H1 (cell line): ENCODE measurements around the gene TRDMT1. TPM values are rescaled to one million over a fixed set of nuclear protein-coding genes. Genes with fewer than 3 reads are reported as not detected.
A peak's percentile ranks its signal among the peaks of the same experiment; 100 is the strongest.

Experiments
- CTCF ChIA-PET: fragments of 300-600 bp; sonication (Branson Sonifier 250); formaldehyde crosslinking; loops from one replicate; lab custom pipeline; 2021; ENCODE audit not compliant: partially characterized antibody; lab: Charles Lee
- POLR2A ChIA-PET: fragments of 300-600 bp; sonication (Branson Sonifier 250); formaldehyde crosslinking; loops from one replicate; lab custom pipeline; 2021; ENCODE audit warnings: inconsistent platforms; ENCODE audit not compliant: partially characterized antibody; lab: Charles Lee
- DNase-seq, 2 experiments: peaks; one replicate each; pipeline versions ENCODE4 v3.0.0 to v3.0.0-alpha.2; 2010 to 2022; ENCODE audit warnings: low spot score in 2 of 2, low read depth in 1 of 2, mixed read lengths in 1 of 2
- FAIRE-seq: peaks from 2 replicates; lab custom pipeline; 2011; peaks lifted over from hg19 to GRCh38; lab: Jason Lieb, UNC
- H2AFZ ChIP-seq: 2 replicates; pipeline ENCODE4 v1.8.1; 2012; ENCODE audit warnings: low read length, inconsistent platforms
- H2AK5ac ChIP-seq: 2 replicates; pipeline ENCODE4 v1.6.1; 2013; ENCODE audit warnings: low read depth, low read length
- H2BK120ac ChIP-seq: replicated peaks from 2 replicates; pipeline ENCODE3; 2013; ENCODE audit warnings: low read depth, low read length, inconsistent platforms
- H2BK12ac ChIP-seq: 2 replicates; pipeline ENCODE4 v1.6.1; 2013; ENCODE audit warnings: low read depth, low read length
- H2BK15ac ChIP-seq: 2 replicates; pipeline ENCODE4 v1.6.1; 2013; ENCODE audit warnings: low read length
- H2BK20ac ChIP-seq: 2 replicates; pipeline ENCODE4 v1.6.1; 2013; ENCODE audit warnings: low read length
- H2BK5ac ChIP-seq: 2 replicates; pipeline ENCODE4 v1.6.1; 2013; ENCODE audit warnings: low read depth, low read length
- H3K14ac ChIP-seq: 2 replicates; pipeline ENCODE4 v1.6.1; 2013; ENCODE audit warnings: inconsistent platforms; ENCODE audit not compliant: insufficient read length
- H3K18ac ChIP-seq: 2 replicates; pipeline ENCODE4 v1.6.1; 2013; ENCODE audit warnings: low read length; ENCODE audit errors: extremely low read depth
- H3K23ac ChIP-seq: 2 replicates; pipeline ENCODE4 v1.6.1; 2013; ENCODE audit warnings: inconsistent platforms; ENCODE audit not compliant: insufficient read length
- H3K23me2 ChIP-seq: 2 replicates; pipeline ENCODE4 v1.6.1; 2013; ENCODE audit warnings: low read depth, low read length
- H3K27ac ChIP-seq: 2 replicates; pipeline ENCODE4 v1.6.1; 2011; ENCODE audit warnings: low read depth, low read length, inconsistent platforms
- H3K27me3 ChIP-seq, 4 experiments: replicated peaks in 1 of 4; 1 replicate in 1 of 4; 2 replicates in 3 of 4; pipeline versions ENCODE4 v1.6.1 to v1.8.1; 2011 to 2013; ENCODE audit warnings: low read length in 3 of 4, mild to moderate bottlenecking in 3 of 4, inconsistent platforms in 2 of 4, mixed read lengths in 2 of 4, moderate library complexity in 1 of 4; ENCODE audit not compliant: control insufficient read depth in 3 of 4, insufficient read depth in 3 of 4; ENCODE audit errors: extremely low read depth in 1 of 4
- H3K36me3 ChIP-seq, 4 experiments: 2 replicates each; pipeline versions ENCODE4 v1.6.1 to v1.8.1; 2011 to 2013; ENCODE audit warnings: mild to moderate bottlenecking in 4 of 4, low read length in 3 of 4, moderate library complexity in 2 of 4, control low read depth in 1 of 4, inconsistent platforms in 1 of 4; ENCODE audit not compliant: insufficient read depth in 4 of 4, control insufficient read depth in 2 of 4
- H3K4ac ChIP-seq: replicated peaks from 2 replicates; pipeline ENCODE3; 2013; ENCODE audit warnings: low read length, low read depth, mixed read lengths, inconsistent platforms; ENCODE audit not compliant: insufficient read length
- H3K4me1 ChIP-seq, 4 experiments: replicated peaks in 1 of 4; 1 replicate in 1 of 4; 2 replicates in 3 of 4; pipeline versions ENCODE4 v1.6.1 to v1.8.1; 2011 to 2013; ENCODE audit warnings: low read length in 3 of 4, inconsistent platforms in 2 of 4, mixed read lengths in 1 of 4; ENCODE audit not compliant: insufficient read depth in 4 of 4, control insufficient read depth in 3 of 4
- H3K4me2 ChIP-seq, 2 experiments: 2 replicates each; pipeline versions ENCODE4 v1.6.1 to v1.8.1; 2011 to 2013; ENCODE audit warnings: low read depth in 2 of 2, low read length in 2 of 2, control low read depth in 1 of 2, inconsistent platforms in 1 of 2, mild to moderate bottlenecking in 1 of 2; ENCODE audit not compliant: insufficient read depth in 1 of 2
- H3K4me3 ChIP-seq, 4 experiments: fragments of 200-600, 300-600 bp in 1 of 4; sonication (generic), shearing (Covaris generic), sonication (Bioruptor Twin) in 1 of 4; 2 replicates each; pipeline versions ENCODE4 v1.5.1 to v1.8.1; 2011 to 2016; ENCODE audit warnings: low read length in 4 of 4, low read depth in 3 of 4, control low read depth in 2 of 4, inconsistent platforms in 2 of 4, mild to moderate bottlenecking in 2 of 4, mixed read lengths in 1 of 4, moderate library complexity in 1 of 4; ENCODE audit not compliant: insufficient read depth in 2 of 4; ENCODE audit errors: extremely low read depth in 1 of 4
- H3K56ac ChIP-seq: replicated peaks from 2 replicates; pipeline ENCODE3; 2013; ENCODE audit warnings: low read depth, mild to moderate bottlenecking, mixed read lengths, low read length, inconsistent platforms; ENCODE audit not compliant: insufficient read length
- H3K79me1 ChIP-seq: 2 replicates; pipeline ENCODE4 v1.6.1; 2013; ENCODE audit warnings: low read depth, low read length, control low read depth
- H3K79me2 ChIP-seq, 2 experiments: 2 replicates each; pipeline versions ENCODE4 v1.6.1 to v1.8.1; 2012 to 2013; ENCODE audit warnings: low read length in 2 of 2, mild to moderate bottlenecking in 2 of 2, inconsistent platforms in 1 of 2; ENCODE audit not compliant: insufficient read depth in 2 of 2, control insufficient read depth in 1 of 2
- H3K9ac ChIP-seq, 4 experiments: replicated peaks in 1 of 4; 1 replicate in 1 of 4; 2 replicates in 3 of 4; pipeline versions ENCODE4 v1.6.1 to v1.8.1; 2011 to 2013; ENCODE audit warnings: low read depth in 3 of 4, low read length in 3 of 4, control low read depth in 2 of 4, mild to moderate bottlenecking in 2 of 4, moderate library complexity in 2 of 4, inconsistent platforms in 1 of 4; ENCODE audit errors: extremely low read depth in 1 of 4
- H3K9me3 ChIP-seq, 2 experiments: 2 replicates each; pipeline versions ENCODE4 v1.6.1 to v1.8.1; 2012 to 2013; ENCODE audit warnings: mild to moderate bottlenecking in 2 of 2, moderate library complexity in 2 of 2, control low read depth in 1 of 2, inconsistent platforms in 1 of 2, low read depth in 1 of 2, low read length in 1 of 2, mixed read lengths in 1 of 2; ENCODE audit not compliant: insufficient read depth in 2 of 2
- H4K20me1 ChIP-seq, 2 experiments: replicated peaks in 1 of 2; 2 replicates each; pipeline versions ENCODE3 to v1.8.1; 2011 to 2013; ENCODE audit warnings: inconsistent platforms in 2 of 2, low read length in 2 of 2, mild to moderate bottlenecking in 1 of 2; ENCODE audit not compliant: insufficient read depth in 2 of 2, control insufficient read depth in 1 of 2
- H4K5ac ChIP-seq: 2 replicates; pipeline ENCODE4 v1.6.1; 2013; ENCODE audit warnings: low read length, low read depth, mixed read lengths, inconsistent platforms; ENCODE audit not compliant: insufficient read length
- H4K8ac ChIP-seq: 2 replicates; pipeline ENCODE4 v1.8.0; 2013; ENCODE audit warnings: mild to moderate bottlenecking, moderate library complexity, low read length, inconsistent platforms; ENCODE audit not compliant: insufficient read depth; ENCODE audit errors: extremely low read depth
- H4K91ac ChIP-seq: replicated peaks from 2 replicates; pipeline ENCODE3; 2013; ENCODE audit warnings: low read length, mixed read lengths, inconsistent platforms; ENCODE audit not compliant: insufficient read length
- ATF3 ChIP-seq: IDR thresholded peaks from 2 replicates; pipeline ENCODE4 v1.6.1; 2011; ENCODE audit warnings: low read depth, mild to moderate bottlenecking, low read length; ENCODE audit not compliant: insufficient read depth
- CHD1 ChIP-seq: IDR thresholded peaks from 2 replicates; pipeline ENCODE4 v1.6.1; 2012; ENCODE audit warnings: low read depth, low read length, improper control_type of control experiment
- JUND ChIP-seq: IDR thresholded peaks from 2 replicates; pipeline ENCODE4 v1.6.1; 2011; ENCODE audit warnings: mild to moderate bottlenecking, improper control_type of control experiment, low read length
- WGBS, 2 experiments: shearing (Covaris generic) in 1 of 2; methylation state at CpG; one replicate each; pipeline versions ENCODE4 v1.1.6 to v1.1.7; 2013 to 2015; ENCODE audit warnings: low lambda C conversion rate in 2 of 2, mixed read lengths in 2 of 2, inconsistent platforms in 1 of 2, low coverage in 1 of 2, missing lambda C conversion rate in 1 of 2; ENCODE audit not compliant: insufficient replicate concordance in 2 of 2, insufficient coverage in 1 of 2, insufficient read length in 1 of 2; ENCODE audit errors: extremely low coverage in 1 of 2, missing lambda C conversion rate in 1 of 2; 5-methylcytosine and 5-hydroxymethylcytosine counted together
- polyA plus RNA-seq, 7 experiments: library from polyadenylated mRNA; depleted of rRNA in 3 of 7; stranded (reverse) in 5 of 7; unstranded in 2 of 7; fragments of >200 nt in 5 of 7; fragments of 200-250 nt in 2 of 7; gene quantifications; 1 replicate in 5 of 7; 2 replicates in 1 of 7; 4 replicates in 1 of 7; pipeline versions ENCODE4 v1.2.1 to v1.2.3, GENCODE V29; 2011 to 2013; ENCODE audit warnings: missing spikeins in 2 of 7, mixed read lengths in 2 of 7
- total RNA-seq: library from RNA; stranded (reverse); fragmentation: NEBNext Ultra II Directional; extraction: Animal tissue kit (Norgen Biotek cat#: 25700); gene quantifications from 2 replicates; pipeline ENCODE4 v1.2.1, GENCODE V29; 2021

The TRDMT1 gene
- total and polyA plus RNA-seq, 2 of the 8 experiments (the other 6 are each of a cell fraction or from before 2014, with no cell fraction given): 7.4 to 21.4 TPM

- H3K27me3 ChIP-seq: no peaks in the 10 kb centered on the region
- H3K27ac ChIP-seq: peak overlapping the region; percentile 60
- ChIA-PET POLR2A (interaction anchor here (1.0 to 2.9 kb wide), 2 partner anchors 14 to 15 kb away, joined by 5 to 10 read pairs; partner anchors contain the start of gene TRDMT1), CTCF (interaction anchor here (0.6 to 1.3 kb wide), 4 partner anchors 10 to 1626 kb away, joined by 3 to 4 read pairs (median 3); no protein-coding TSS in a partner anchor)
- no peak overlapping the region for H3K23ac ChIP-seq
- H3K4ac ChIP-seq: peak overlapping the region; percentile 87
- no peaks in the 10 kb centered on the region for H4K20me1 ChIP-seq
- H4K8ac ChIP-seq: no peak overlapping the region
- H3K4me2 ChIP-seq: no peak overlapping the region
- FAIRE-seq: no peak
- peak overlapping the region; percentile 92; the same call in 1 of the 2 replicates for H2BK20ac ChIP-seq
- peak overlapping the region; percentile 18 for H4K5ac ChIP-seq
- H3K4me3 ChIP-seq: no peak overlapping the region
- H3K18ac ChIP-seq: no peak overlapping the region
- no peaks in the 10 kb centered on the region for H3K79me2 ChIP-seq
- H2BK5ac ChIP-seq: peak overlapping the region; percentile 81; the same call in 1 of the 2 replicates
- H4K91ac ChIP-seq: peak overlapping the region; percentile 17
- peak overlapping the region; percentile 37 for H3K56ac ChIP-seq
- H2AFZ ChIP-seq: peak overlapping the region; percentile 24; the same call in 1 of the 2 replicates
- peaks cover 0 to 9% (median 7%) of the 10 kb centered on the region in 4 experiments; a peak in 4 of 7 replicates for H3K4me1 ChIP-seq
- H2AK5ac ChIP-seq: no peak overlapping the region
- 76% methylated on average over 9 of the region's 9 CpGs; no CpG with 5 or more reads in 1 of the 2 experiments for WGBS, 2 experiments
- no peak overlapping the region for H3K14ac ChIP-seq
- peak overlapping the region; percentile 93 for H2BK120ac ChIP-seq
- H3K23me2 ChIP-seq: no peaks in the 10 kb centered on the region
- TF ChIP-seq ATF3: no peak
- peak; percentile 44; the same call in 1 of the 2 replicates for TF ChIP-seq JUND
- 0 out of 2 replicates have a peak, but pooled peaks have one; percentile 45 for TF ChIP-seq CHD1
- H2BK12ac ChIP-seq: peak overlapping the region; percentile 92
- H3K9ac ChIP-seq: no peak overlapping the region
- H2BK15ac ChIP-seq: no peak overlapping the region
- no peaks in the 10 kb centered on the region for H3K9me3 ChIP-seq
- no peaks in the 10 kb centered on the region for H3K79me1 ChIP-seq
- H3K36me3 ChIP-seq: no peaks in the 10 kb centered on the region
- no peak for DNase-seq
These were observed 13.7 kb upstream of the TRDMT1 start for GRCh38 chr10:17214971-17215781.
